Measurements from ENCODE around the gene OR10A3. TPM values are rescaled to one million over a fixed set of nuclear protein-coding genes. Genes with fewer than 3 reads are reported as not detected.
A peak's percentile ranks its signal among the peaks of the same experiment; 100 is the strongest.

OR10A3 gene
- total RNA-seq, 1 experiment from 2014 or later, result not detected

DNA sequence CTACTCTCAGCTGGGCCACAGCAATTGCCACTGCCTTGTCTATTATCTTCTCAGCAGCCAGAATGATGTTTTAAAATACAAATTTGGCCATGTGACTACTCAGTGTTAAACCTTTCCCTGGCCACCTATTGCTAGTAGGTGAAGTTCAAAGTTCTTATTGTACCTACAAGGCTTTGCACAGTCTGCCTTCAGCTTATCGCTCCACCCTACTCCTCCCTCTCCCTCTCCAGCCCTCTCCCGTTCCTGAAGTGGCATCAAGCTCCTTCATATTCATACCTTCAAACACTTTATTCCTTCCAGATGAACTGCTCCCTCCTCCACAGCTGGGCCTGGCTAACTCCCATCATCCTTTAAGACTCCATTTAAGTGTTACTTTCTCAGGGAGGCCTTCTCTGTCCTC lies 47.7 kb downstream of the OR10A3 start:
- no peak for DNase-seq (ENCODE audit: extremely low read depth, low read depth)

- DNase-seq (ENCODE audit: extremely low read depth, low read depth), result peak; percentile 48
Measured at GRCh38 chr11:7892840-7893254, 48.7 kb downstream of the OR10A3 start.

- no peak for DNase-seq (ENCODE audit: extremely low read depth, low read depth)
Measured at GRCh38 chr11:7892059-7892699, 49.3 kb downstream of the OR10A3 start.

DNA sequence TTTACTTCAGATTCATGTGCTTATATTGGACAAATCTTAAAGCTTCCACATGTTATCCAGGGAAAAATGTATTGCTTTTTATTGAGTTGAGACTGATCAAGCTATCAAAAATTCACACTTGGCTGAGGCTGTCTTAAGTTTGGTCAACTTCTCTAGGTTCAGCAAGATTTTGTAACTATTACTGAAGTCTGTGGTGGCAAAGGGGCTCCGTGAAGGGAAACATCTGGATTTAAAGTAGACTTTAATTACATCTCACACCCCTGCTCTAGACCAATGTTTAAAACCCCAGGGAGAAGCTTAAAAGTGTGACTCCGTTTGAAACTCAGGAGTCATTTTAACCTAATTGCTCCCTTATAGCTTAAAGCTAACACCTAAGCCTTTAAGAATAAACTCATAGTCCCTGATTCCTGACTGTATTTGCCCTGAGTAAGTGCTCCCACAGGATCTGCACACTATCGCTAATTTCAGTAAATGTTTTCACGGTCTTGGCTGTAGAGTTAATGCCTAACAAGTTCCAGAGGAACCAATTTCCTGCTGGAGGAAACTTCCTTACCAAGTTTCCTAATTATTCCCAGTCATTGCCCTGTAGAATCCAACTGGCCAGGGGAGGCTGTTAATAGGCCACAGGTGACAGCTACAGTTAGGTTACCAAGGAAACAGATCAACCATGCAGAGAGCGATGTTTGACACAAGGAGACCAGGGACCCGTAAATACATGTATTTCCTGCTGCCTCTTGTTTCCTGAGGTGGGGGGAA lies 50.9 kb downstream of the OR10A3 start:
- DNase-seq (ENCODE audit: extremely low read depth, low read depth), result no peak

GRCh38 chr11:7889985-7890384 lies 51.5 kb downstream of the OR10A3 start:
- no peak for DNase-seq (ENCODE audit: extremely low read depth, low read depth)

Small RNAs within 50 kb of the gene (small RNA-seq; reads per million reads assigned to genes)
- gene COX6CP5, result 0 reads per million in 2 experiments
- gene RNU6-943P, result 0 reads per million in 2 experiments

Other genes with a start within 250 kb of the OR10A3 start
- gene OVCH2, start 235.2 kb downstream of the OR10A3 start, total RNA-seq (2014; rRNA removed; shearing (Covaris generic)), result not detected in 2 replicates
- gene OR5P2, start 144.8 kb downstream of the OR10A3 start, total RNA-seq (2014; rRNA removed; shearing (Covaris generic)), result not detected in 2 replicates
- not detected in 2 replicates for gene OR5P3, start 110.9 kb downstream of the OR10A3 start, total RNA-seq (2014; rRNA removed; shearing (Covaris generic))
- not detected in 2 replicates for gene OR10A6, start 10.4 kb downstream of the OR10A3 start, total RNA-seq (2014; rRNA removed; shearing (Covaris generic))
- gene NLRP10, start 23.7 kb upstream of the OR10A3 start, total RNA-seq (2014; rRNA removed; shearing (Covaris generic)), result not detected in 2 replicates
- gene EIF3F, start 45.6 kb upstream of the OR10A3 start, total RNA-seq (2014; rRNA removed; shearing (Covaris generic)), result 218 and 223 TPM in 2 replicates
- gene TUB, start 139.5 kb upstream of the OR10A3 start, total RNA-seq (2014; rRNA removed; shearing (Covaris generic)), result 5.0 and 5.7 TPM in 2 replicates
- 1.4 and 1.9 TPM in 2 replicates for gene RIC3, start 227.3 kb upstream of the OR10A3 start, total RNA-seq (2014; rRNA removed; shearing (Covaris generic))

All from NCI-H460 (cell line).